ENCODE measurements around the gene TRIO.

DNA sequence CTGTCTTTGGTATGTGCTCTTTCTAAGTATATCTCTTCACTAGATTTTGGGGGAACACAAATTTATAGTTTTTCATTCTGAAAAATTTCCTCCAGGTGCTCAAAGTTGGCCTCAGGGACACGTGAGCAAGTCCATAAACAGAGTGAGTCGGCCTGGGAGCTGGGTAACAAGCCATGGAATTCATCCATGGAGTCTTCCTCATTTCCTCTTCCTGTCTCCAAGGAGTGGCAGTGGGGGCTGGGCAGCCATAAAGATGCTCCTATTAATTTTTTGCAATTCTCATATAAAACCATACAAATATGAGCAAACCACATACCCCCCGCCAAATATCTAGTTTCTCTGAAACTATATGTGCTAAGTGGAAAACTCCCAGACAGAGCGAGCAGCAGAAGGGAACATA is 301.9 kb downstream of the TRIO start:
- TF ChIP-seq, protein P1, sequence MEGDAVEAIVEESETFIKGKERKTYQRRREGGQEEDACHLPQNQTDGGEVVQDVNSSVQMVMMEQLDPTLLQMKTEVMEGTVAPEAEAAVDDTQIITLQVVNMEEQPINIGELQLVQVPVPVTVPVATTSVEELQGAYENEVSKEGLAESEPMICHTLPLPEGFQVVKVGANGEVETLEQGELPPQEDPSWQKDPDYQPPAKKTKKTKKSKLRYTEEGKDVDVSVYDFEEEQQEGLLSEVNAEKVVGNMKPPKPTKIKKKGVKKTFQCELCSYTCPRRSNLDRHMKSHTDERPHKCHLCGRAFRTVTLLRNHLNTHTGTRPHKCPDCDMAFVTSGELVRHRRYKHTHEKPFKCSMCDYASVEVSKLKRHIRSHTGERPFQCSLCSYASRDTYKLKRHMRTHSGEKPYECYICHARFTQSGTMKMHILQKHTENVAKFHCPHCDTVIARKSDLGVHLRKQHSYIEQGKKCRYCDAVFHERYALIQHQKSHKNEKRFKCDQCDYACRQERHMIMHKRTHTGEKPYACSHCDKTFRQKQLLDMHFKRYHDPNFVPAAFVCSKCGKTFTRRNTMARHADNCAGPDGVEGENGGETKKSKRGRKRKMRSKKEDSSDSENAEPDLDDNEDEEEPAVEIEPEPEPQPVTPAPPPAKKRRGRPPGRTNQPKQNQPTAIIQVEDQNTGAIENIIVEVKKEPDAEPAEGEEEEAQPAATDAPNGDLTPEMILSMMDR (conservative IDR thresholded peaks at IDR 0.05 in 1 of 2, IDR thresholded peaks at IDR 0.05 in 1 of 2; ENCODE audit: low read depth in 1 of 2, low read length in 2 of 2), result no peak
- TF ChIP-seq EZH2 (IDR thresholded peaks at IDR 0.05; ENCODE audit: low read length, missing control alignments), result no peak
